Medulla oblongata (tissue), 1 donor: ENCODE data around the gene PAPSS1.
"Not testable (repeated sequence)": the region's sequence is repeated elsewhere in the genome, so short reads cannot be mapped to it uniquely, and the experiment has no call there.

Experiments used
- DNase-seq: peaks from one replicate; pipeline ENCODE4 v3.0.0-alpha.2; 2015; ENCODE audit errors: extremely low spot score

The PAPSS1 gene

GRCh38 chr4:107719922-107720722 is at the start of gene PAPSS1:
PAPSS1 (minus strand) TSS chr4:107720234; CDS start chr4:107720179, 55 bp downstream.
- DNase-seq, result peak; percentile 98

- no peak for DNase-seq
Observed at GRCh38 chr4:107760281-107760947, 40.4 kb upstream of the PAPSS1 start.

DNA sequence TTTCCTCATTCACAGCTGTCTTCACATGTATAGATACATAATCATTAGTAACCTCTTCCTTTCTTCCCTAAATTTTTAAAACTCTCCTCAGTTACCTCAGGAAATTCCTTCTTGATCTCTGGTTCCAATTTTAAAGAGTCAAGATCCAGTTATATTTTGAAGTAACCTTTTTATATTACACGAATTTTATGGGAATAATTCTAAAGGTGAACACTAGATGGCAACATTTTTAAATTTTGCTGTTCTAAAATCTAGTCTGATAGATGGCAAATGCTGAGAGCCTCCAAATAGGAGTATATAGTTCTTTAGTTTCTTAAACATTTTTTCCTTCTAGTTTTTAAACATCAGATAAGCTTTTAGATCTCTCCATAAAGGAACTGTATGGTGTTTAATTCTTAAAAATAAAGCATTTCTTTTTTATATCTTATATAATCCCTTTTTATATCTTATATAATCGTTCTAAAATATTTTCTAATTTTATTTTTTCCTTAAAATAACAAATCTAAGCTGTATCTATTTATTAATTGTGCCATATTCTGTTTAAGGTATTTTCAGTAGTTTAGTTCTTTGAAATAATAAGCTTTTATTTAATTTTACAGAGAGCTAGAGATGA is 37.9 kb upstream of the PAPSS1 start:
- peak; percentile 33 for DNase-seq

DNA sequence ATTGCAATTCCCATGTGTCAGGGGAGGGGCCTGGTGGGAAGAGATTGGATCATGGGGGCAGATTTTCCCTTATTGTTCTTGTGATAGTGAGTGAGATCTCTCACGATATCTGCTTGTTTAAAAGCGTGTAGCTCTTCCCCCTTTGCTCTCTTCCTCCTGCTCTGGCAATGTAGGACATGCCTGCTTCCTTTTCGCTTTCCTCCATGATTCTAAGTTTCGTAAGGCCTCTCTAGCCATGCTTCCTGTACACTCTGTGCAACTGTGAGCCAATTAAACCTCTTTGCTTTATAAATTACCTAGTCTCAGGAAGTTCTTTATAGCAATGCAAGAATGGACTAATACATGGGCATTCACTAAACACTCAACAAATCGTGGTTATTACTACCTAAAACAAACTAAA is 37.2 kb upstream of the PAPSS1 start:
- no peak for DNase-seq

GRCh38 chr4:107755841-107756356 is 35.9 kb upstream of the PAPSS1 start:
- no peak for DNase-seq

- DNase-seq, result no peak
Observed at GRCh38 chr4:107751670-107752069, 31.6 kb upstream of the PAPSS1 start.

DNA sequence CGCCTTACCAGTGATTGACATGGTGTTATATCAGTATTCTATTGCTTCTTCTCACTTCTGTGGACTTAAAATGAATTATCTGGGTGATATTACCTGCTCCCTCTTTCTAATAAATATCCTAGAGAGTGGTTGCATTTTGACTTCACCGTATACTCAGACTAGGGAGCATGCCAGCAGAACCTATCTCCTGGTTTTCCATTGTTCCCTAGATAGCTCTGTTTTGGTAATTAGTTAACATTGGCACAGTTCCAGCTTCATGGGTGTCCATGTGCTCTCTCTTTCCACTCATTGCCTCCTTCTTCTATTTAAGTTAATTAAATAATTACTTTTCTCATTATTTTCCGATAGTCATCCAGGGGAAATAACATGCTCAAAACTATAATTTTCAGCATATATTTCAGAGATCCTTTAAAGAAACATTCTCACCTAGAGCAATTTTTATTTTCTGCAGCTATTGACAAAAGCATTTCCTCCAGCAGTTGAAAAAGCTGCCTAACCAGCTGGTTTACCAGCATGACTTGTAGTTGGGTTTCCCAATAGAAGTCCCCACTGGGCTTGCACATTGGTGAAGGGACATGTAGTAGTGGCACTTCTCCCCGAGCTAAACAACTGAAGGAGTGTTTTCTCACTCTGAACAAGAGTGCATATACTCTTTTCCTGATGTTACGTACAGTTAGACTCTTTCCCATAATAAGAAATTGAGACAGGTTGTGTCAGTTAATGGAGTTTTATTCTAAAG is 27.9 kb upstream of the PAPSS1 start:
- no peak for DNase-seq

GRCh38 chr4:107746161-107746560 is 26.1 kb upstream of the PAPSS1 start:
- DNase-seq, result no peak

- DNase-seq, result no peak
Observed at GRCh38 chr4:107744532-107744931, 24.5 kb upstream of the PAPSS1 start.

GRCh38 chr4:107743532-107743931 is 23.5 kb upstream of the PAPSS1 start:
- DNase-seq, result no peak

DNA sequence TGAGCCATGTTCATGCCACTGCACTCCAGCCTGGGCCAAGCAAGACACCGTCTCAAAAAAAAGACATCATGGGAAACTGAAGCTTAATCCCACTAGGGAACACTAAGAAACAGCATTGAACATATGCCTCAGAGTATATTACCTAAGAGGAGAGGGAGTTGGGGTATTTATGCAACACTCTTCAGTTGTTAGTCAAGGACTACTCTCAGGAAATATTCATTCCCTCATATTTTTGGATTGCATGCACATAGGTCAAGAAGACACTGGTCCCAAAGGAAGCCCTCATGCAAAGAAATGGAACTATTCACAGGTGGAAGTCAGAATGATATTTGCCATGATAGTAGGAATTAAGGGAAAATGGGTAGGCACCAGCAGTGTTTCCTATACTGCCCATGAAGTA is 22.8 kb upstream of the PAPSS1 start:
- DNase-seq, result no peak

DNA sequence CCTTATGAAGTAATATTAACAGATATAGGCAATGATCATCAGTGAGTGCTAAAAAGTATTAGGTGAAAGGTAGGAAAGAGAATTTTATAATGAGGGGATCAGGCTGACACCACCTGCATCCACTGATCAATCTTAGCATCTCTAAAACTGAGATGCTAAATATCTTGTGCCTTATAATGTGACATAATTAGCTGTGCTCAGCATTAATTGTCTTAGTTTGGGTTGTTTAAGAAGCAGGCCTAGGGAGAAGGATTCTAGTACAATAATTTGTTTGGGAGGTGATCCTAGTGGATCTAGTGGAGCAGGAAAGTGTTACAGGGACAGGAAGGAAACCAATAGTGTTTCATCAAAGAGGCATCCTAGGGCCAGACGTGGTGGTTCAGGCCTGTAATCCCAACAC is 22.2 kb upstream of the PAPSS1 start:
- DNase-seq, result no peak

DNA sequence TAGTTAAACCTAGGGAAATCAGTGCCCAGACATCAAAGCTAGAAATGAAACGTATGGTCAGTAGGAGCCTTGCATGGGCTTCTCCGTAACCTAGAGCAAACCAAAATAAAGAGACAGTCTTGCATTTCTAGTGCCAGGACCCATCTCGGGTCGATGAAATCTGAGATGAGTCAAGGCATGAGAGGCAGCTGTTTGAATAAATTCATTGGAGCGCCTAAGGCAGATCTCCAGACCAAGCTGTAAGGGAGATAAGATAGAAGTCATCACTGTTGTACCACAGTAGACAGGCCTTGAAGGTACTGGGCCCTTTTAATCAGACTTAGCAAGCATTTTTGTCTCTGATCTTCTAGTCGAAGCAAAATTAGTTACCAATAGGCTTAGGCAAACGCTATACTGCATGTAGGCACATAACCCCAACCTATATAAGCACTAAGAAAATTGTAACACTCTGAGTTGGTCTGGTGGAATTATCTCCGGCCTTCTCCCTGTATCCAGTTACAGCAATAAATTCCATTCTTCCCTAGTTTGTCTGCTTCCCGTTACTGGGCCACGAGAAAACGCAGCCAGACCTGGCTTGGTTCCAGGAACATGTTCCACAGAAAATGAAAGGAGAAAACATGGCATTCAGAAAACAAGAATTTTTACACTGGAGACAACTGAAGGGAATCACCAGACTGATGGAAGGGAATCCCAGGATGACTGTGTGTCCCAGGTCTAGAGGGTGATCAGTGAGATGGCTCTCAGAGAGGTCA is 21.1 kb upstream of the PAPSS1 start:
- peak; percentile 23 for DNase-seq

DNA sequence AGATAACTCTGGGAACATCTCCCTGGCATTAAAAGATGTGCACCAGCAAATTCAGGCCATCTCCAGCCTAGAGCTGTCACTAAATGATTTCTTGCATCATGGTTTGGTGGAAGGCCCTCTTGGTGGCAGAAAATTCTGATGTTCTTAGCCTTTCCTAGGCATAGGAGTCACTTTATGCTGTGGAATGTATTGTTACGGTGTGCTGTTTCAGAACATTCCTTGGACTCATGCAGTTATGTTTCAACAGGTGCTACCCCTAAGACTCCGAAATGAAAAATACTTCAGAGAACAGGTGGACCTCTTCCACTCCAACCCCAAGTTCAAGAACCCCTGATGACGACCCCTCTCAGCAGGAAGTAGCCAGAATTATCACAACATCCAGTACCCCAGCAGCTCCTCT is 20.3 kb upstream of the PAPSS1 start:
- DNase-seq, result peak; percentile 24

- DNase-seq, result no peak
Observed at GRCh38 chr4:107737450-107737849, 17.4 kb upstream of the PAPSS1 start.

GRCh38 chr4:107736924-107737448 is 17.0 kb upstream of the PAPSS1 start:
- DNase-seq, result peak; percentile 54

GRCh38 chr4:107736037-107736436 is 16.0 kb upstream of the PAPSS1 start:
- DNase-seq, result no peak

DNA sequence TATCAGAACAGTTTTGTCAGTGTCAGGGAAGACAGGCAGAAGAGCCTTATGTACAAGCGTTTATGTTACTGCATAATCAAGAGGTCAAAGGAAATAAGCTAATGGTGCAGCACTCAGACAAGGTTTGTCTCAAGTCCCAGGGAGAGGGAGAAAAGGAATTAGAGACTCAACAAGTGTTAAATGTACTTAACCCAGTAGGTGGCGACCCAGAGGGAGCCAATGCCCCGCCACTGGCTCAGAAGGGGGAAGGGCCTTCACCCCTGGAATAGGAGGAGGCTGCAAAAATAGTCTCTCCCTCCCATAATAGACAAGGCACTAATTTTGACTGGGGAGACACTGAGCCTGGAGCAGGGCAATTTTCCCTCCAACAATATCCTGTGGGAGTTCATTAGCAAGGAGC is 14.1 kb upstream of the PAPSS1 start:
- no peak for DNase-seq

DNA sequence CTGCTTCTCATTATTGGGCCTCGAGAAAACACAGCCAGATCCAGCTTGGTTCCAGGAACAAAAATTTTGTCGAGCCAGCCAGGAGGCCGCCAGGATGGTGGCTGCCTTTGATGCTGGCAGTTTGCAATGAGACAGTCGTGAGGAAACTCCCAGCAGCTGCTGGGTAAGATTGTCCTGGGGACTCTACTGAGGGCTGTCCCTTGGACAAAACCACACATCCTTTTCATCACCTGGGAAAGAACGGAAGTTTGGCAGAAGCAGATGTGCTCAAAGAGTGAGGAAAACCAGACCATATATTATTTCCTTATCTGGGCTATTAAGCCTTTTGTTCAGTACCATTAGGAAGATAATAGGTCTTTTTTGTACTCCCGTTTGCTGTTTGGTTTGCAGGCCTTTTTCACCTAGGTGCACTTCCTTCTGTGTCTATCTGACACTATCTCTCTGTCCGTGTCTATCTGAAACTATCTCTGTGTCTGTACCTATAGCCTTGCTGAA is 13.4 kb upstream of the PAPSS1 start:
- DNase-seq, result no peak

- not testable (repeated sequence) for DNase-seq
Observed at GRCh38 chr4:107729050-107729449, 9.0 kb upstream of the PAPSS1 start.
